RWPE2 (cell line): ENCODE measurements around the gene POU3F2.

Experiments
- ATAC-seq: fragments of 200-7000 bp; cut with Tn5 transposase; 3 replicates; pipeline ENCODE4 v1.9.1; 2021; ENCODE audit warnings: low read depth
- DNase-seq: peaks from one replicate; pipeline ENCODE4 v3.0.0-alpha.2; 2020; ENCODE audit warnings: low spot score
- H3K27ac ChIP-seq: fragments of 450-650 bp; 2 replicates; pipeline ENCODE4 v1.5.1; 2017; ENCODE audit warnings: mild to moderate bottlenecking; ENCODE audit not compliant: poor library complexity, severe bottlenecking
- H3K27me3 ChIP-seq: fragments of 250-450 bp; sonication (Bioruptor Pico); 2 replicates; pipeline ENCODE4 v1.5.1; 2021; ENCODE audit warnings: mild to moderate bottlenecking, moderate library complexity; ENCODE audit not compliant: insufficient read depth, poor library complexity, severe bottlenecking
- H3K36me3 ChIP-seq: fragments of 250-450 bp; sonication (Bioruptor Pico); 2 replicates; pipeline ENCODE4 v1.5.1; 2020; ENCODE audit warnings: low read depth, mild to moderate bottlenecking, moderate library complexity
- H3K4me1 ChIP-seq: fragments of 250-450 bp; sonication (Bioruptor Pico); 2 replicates; pipeline ENCODE4 v1.5.1; 2021; ENCODE audit warnings: mild to moderate bottlenecking, moderate library complexity; ENCODE audit not compliant: insufficient read depth, poor library complexity, severe bottlenecking
- H3K4me3 ChIP-seq: fragments of 250-450 bp; sonication (Bioruptor Pico); 2 replicates; pipeline ENCODE4 v1.5.1; 2021; ENCODE audit warnings: mild to moderate bottlenecking, moderate library complexity; ENCODE audit not compliant: severe bottlenecking
- H3K9me3 ChIP-seq: fragments of 250-450 bp; sonication (Bioruptor Pico); 2 replicates; pipeline ENCODE4 v1.5.1; 2021; ENCODE audit warnings: mild to moderate bottlenecking, moderate library complexity; ENCODE audit not compliant: severe bottlenecking
- CTCF ChIP-seq: fragments of 450-650 bp; IDR thresholded peaks from one replicate; pipeline ENCODE4 v1.5.1; 2017; ENCODE audit warnings: mild to moderate bottlenecking, moderate library complexity; ENCODE audit not compliant: poor library complexity, severe bottlenecking

The POU3F2 gene

GRCh38 chr6:98833307-98834059 lies 891 bp upstream of the POU3F2 start:
- H3K27me3 ChIP-seq = peaks cover 96% of the 10 kb centered on the region

GRCh38 chr6:98835149-98836024 lies 1.0 kb downstream of the POU3F2 start:
- no peak for DNase-seq
- Histone ChIP-seq H3K27ac (no peak overlapping the region), H3K9me3 (no peaks in the 10 kb centered on the region), H3K4me1 (no peaks in the 10 kb centered on the region), H3K4me3 (no peak overlapping the region), H3K36me3 (no peaks in the 10 kb centered on the region), H3K27me3 (peaks cover 98% of the 10 kb centered on the region)
- no peak for ATAC-seq
- no peak for TF ChIP-seq CTCF

More at GRCh38 chr6:98833307-98834059, 891 bp upstream of the POU3F2 start:
- H3K36me3 ChIP-seq = no peaks in the 10 kb centered on the region
- H3K27ac ChIP-seq = no peak overlapping the region
- ATAC-seq (peak; percentile 38), DNase-seq (no peak)
- no peaks in the 10 kb centered on the region for H3K4me1 ChIP-seq
- TF ChIP-seq CTCF = no peak
- H3K9me3 ChIP-seq = no peaks in the 10 kb centered on the region
- H3K4me3 ChIP-seq = no peak overlapping the region

- no peak overlapping the region for H3K27ac ChIP-seq
- TF ChIP-seq CTCF = no peak
- H3K36me3 ChIP-seq = no peaks in the 10 kb centered on the region
- H3K9me3 ChIP-seq = no peaks in the 10 kb centered on the region
- no peak for ATAC-seq
- peaks cover 98% of the 10 kb centered on the region for H3K27me3 ChIP-seq
- H3K4me3 ChIP-seq = no peak overlapping the region
- no peak for DNase-seq
- H3K4me1 ChIP-seq = no peaks in the 10 kb centered on the region
Observed at GRCh38 chr6:98836025-98836961, 1.9 kb downstream of the POU3F2 start.

GRCh38 chr6:98836962-98837944 lies 2.9 kb downstream of the POU3F2 start:
- ATAC-seq (no peak), DNase-seq (no peak)
- no peaks in the 10 kb centered on the region for H3K36me3 ChIP-seq
- no peaks in the 10 kb centered on the region for H3K9me3 ChIP-seq
- H3K27ac ChIP-seq = no peak overlapping the region
- no peak overlapping the region for H3K4me3 ChIP-seq
- TF ChIP-seq CTCF = no peak
- H3K4me1 ChIP-seq = no peaks in the 10 kb centered on the region
- peaks cover 99% of the 10 kb centered on the region for H3K27me3 ChIP-seq
